ENCODE results near the gene RND3. TPM values are rescaled to one million over a fixed set of nuclear protein-coding genes. Genes with fewer than 3 reads are reported as not detected.

The RND3 gene
- total and polyA plus RNA-seq, 2 experiments from 2014 or later: 3.3 to 4.2 TPM

DNA sequence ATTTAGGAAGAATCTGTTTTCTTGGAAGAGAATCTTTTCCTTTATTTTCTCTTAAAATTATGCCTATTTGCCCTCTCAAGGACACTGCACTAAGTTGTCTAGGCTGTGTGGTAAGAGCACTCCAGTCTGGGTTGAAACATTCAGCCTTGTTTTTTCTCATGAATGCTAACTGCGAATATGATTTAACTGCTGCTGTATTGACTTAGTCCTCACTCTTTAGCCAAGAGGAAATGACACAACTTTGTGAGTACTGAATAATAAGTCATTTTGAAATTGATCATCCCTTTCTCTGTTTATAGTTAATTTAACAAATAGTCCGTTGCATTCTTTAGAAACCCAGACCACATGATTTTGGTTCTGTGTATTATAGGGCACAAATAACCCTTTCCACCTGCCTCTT, 4.5 kb upstream of the RND3 start:
- Histone ChIP-seq H3K27me3 (no peaks in the 10 kb centered on the region), H3K4me3 (no peak overlapping the region), H3K27ac (no peak overlapping the region), H3K36me3 (no peaks in the 10 kb centered on the region), H3K9me3 (ENCODE audit: low read depth) (no peaks in the 10 kb centered on the region), H3K4me1 (ENCODE audit: low read depth) (no peaks in the 10 kb centered on the region)
- no peak for DNase-seq (ENCODE audit: low read depth in 1 of 2, low spot score in 1 of 2)
- TF ChIP-seq, protein P1, sequence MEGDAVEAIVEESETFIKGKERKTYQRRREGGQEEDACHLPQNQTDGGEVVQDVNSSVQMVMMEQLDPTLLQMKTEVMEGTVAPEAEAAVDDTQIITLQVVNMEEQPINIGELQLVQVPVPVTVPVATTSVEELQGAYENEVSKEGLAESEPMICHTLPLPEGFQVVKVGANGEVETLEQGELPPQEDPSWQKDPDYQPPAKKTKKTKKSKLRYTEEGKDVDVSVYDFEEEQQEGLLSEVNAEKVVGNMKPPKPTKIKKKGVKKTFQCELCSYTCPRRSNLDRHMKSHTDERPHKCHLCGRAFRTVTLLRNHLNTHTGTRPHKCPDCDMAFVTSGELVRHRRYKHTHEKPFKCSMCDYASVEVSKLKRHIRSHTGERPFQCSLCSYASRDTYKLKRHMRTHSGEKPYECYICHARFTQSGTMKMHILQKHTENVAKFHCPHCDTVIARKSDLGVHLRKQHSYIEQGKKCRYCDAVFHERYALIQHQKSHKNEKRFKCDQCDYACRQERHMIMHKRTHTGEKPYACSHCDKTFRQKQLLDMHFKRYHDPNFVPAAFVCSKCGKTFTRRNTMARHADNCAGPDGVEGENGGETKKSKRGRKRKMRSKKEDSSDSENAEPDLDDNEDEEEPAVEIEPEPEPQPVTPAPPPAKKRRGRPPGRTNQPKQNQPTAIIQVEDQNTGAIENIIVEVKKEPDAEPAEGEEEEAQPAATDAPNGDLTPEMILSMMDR (IDR thresholded peaks at IDR 0.05; ENCODE audit: low read depth, low read length): no peak

DNA sequence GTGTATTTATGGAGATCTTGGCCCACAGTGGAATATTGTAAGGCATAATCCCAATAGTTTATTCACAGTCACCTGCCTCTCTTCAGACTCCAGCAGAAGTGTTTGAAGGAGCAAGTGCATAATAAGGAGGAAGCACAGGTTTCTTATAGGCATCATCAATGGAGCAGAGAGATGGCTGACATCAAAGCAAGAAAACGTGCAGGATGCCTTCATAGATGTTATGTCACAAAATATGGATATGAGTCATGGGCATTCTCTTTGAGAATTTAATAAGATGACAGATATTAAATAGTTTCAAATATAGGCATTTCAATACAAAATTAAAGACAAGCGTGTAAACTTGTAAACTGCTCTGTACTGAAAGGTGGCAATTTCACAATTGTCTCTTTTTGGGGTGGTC, 4.0 kb upstream of the RND3 start:
- TF ChIP-seq, protein P1 (IDR thresholded peaks at IDR 0.05; ENCODE audit: low read depth, low read length): no peak
- no peak for DNase-seq (ENCODE audit: low read depth in 1 of 2, low spot score in 1 of 2)
- H3K36me3 ChIP-seq: no peaks in the 10 kb centered on the region
- H3K4me3 ChIP-seq: no peak overlapping the region
- H3K9me3 ChIP-seq (ENCODE audit: low read depth): no peaks in the 10 kb centered on the region
- no peaks in the 10 kb centered on the region for H3K4me1 ChIP-seq (ENCODE audit: low read depth)
- no peaks in the 10 kb centered on the region for H3K27me3 ChIP-seq
- H3K27ac ChIP-seq: no peak overlapping the region

DNA sequence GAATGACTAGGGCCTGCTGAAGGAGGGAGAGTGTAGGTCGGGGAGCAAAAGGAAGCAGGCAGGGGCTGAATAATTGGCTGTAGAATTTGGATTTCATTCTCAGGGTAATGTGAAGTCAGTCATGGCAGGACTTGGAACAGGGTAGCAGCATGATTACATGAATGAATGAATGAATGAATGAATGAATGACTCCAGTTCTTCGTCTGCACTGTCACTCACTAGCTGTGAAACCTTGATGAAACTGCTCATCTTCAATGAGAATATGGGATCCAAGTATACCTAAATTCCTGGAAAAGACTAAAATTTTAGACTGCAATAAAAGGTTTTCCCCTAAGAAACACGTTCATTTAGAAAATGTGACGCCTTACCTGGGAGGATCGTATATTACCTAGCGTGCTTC, 3.0 kb upstream of the RND3 start:
- Histone ChIP-seq H3K27ac (no peak overlapping the region), H3K4me3 (no peak overlapping the region), H3K4me1 (ENCODE audit: low read depth) (no peaks in the 10 kb centered on the region), H3K27me3 (no peaks in the 10 kb centered on the region), H3K36me3 (no peaks in the 10 kb centered on the region), H3K9me3 (ENCODE audit: low read depth) (no peaks in the 10 kb centered on the region)
- TF ChIP-seq, protein P1 (IDR thresholded peaks at IDR 0.05; ENCODE audit: low read depth, low read length): no peak
- no peak for DNase-seq (ENCODE audit: low read depth in 1 of 2, low spot score in 1 of 2)

DNA sequence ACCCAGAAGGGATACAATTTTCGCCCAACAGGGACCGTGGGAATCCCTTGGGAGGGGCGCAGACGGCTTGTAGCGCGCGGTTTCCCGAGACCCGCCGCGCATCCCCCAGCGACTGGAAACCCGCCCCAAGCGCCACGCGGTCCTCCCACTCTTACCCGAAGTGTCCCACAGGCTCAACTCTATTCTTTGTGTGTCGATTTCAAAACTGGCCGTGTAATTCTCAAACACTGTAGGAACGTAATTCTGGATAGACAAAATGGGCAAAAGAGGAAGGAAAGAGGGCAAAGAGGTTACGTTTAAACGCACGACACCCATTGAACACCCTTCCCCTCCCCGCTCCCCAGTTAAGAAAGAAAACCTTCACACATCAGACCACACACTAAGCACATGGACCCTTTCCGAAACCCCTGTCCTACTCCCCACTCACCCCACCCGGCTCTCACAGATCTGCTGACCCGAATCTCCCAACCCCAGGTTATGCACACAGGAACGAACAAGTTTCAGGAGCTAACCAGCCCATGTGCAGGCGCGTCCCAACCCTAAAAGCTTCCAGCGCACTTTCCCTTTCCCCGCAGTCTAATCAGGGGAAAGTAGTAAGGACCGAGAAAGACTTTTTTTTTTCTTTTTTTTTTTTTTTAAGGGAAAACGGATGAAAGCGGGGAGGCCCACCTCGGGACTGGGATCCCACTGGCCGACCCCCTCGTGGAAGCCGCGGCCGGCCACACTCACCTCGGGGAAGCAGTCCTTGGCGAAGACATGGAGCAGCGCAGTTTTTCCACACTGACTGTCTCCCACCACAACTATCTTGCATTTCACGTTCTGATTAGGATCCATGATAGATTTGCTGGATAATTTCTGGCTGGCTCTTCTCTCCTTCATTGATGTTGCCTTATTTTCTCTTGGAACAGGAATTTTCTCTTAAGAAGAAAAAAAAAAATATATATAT, 655 bp downstream of the RND3 start:
- H3K9me3 ChIP-seq (ENCODE audit: low read depth): no peaks in the 10 kb centered on the region
- peaks cover 9% of the 10 kb centered on the region for H3K4me1 ChIP-seq (ENCODE audit: low read depth)
- no peaks in the 10 kb centered on the region for H3K36me3 ChIP-seq
- H3K27me3 ChIP-seq: no peaks in the 10 kb centered on the region
- TF ChIP-seq, protein P1 (IDR thresholded peaks at IDR 0.05; ENCODE audit: low read depth, low read length): no peak
- H3K27ac ChIP-seq: no peak overlapping the region
- peak overlapping the region; percentile 64 for H3K4me3 ChIP-seq
- DNase-seq (ENCODE audit: low read depth in 1 of 2, low spot score in 1 of 2): peak; percentile 57 to 65

DNA sequence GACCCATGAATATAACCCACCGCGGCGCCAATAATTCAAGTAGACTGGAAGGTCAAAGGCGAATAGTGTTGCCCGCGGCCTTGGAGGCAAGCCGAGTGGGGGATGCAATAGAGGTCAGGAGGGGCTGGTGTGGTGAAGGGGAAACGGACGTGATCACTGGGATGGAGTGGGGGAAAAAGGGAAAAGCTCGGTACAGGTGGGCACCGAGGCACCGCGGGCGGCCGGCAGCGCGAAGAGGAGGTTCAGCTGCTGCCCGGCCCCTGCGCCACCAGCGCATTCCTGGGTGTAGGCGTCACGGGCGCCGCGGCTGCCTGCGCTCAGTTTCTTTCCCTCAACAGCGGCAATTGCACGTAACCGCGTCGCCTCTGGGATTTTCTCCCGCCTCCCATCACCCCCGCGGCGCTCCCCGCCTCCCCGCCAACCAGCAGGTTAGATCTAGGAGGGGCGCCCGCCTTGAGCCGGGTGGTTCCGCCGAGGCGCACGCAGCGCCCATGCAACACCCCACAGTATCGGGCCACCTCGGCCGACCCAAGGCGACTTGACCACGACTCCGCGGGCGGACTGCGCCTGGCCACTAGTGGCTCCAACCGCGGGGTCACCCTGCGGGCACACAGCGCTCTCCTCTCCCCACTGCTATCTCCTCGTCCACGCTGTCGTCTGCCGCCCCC, 1.5 kb downstream of the RND3 start:
- no peaks in the 10 kb centered on the region for H3K27me3 ChIP-seq
- peak overlapping the region; percentile 70 for H3K27ac ChIP-seq
- H3K4me3 ChIP-seq: peak overlapping the region; percentile 64
- peaks cover 9% of the 10 kb centered on the region for H3K4me1 ChIP-seq (ENCODE audit: low read depth)
- no peaks in the 10 kb centered on the region for H3K36me3 ChIP-seq
- peak; percentile 73 to 89 for DNase-seq (ENCODE audit: low read depth in 1 of 2, low spot score in 1 of 2)
- TF ChIP-seq, protein P1 (IDR thresholded peaks at IDR 0.05; ENCODE audit: low read depth, low read length): no peak
- H3K9me3 ChIP-seq (ENCODE audit: low read depth): no peaks in the 10 kb centered on the region

Measured in cardiac muscle cell (in vitro differentiated cells and primary cell).